ENCODE measurements around the gene PAX8.

Gene PAX8

DNA sequence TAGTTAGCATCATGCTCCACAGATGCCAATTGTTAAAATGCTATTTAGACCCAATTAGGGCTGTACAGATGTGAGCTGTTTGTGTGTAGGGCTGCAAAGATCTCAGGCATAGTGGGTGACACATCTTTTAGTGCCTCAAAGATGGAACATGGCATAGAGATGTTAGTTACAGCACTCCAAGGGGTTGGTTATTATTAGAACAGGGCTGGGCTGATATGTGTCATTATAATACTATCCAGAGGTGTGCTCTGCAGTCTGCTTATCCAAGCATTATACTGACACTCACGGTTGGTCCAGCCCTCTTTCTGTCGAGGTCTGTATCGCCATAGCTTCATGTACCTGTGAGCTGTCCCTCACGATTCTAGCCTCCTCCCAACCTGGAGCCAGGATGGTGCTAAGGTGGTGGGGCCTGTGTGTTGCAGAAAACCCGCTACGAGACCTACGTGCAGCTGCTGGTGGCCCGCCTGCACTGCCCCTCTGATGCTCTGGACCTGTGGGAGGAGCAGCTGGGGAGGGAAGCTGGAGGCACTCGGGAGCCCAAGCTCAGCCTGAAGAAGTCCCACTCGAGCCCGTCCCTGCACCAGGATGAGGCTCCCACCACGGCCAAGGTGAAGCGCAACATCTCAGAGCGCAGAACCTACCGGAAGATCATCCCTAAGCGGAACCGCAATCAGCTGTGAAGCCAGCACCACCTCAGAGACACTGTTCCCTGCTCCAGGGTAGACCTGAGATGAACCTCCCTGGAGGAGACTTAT, 77.8 kb downstream of the PAX8 start:
- DNase-seq, result no peak

DNA sequence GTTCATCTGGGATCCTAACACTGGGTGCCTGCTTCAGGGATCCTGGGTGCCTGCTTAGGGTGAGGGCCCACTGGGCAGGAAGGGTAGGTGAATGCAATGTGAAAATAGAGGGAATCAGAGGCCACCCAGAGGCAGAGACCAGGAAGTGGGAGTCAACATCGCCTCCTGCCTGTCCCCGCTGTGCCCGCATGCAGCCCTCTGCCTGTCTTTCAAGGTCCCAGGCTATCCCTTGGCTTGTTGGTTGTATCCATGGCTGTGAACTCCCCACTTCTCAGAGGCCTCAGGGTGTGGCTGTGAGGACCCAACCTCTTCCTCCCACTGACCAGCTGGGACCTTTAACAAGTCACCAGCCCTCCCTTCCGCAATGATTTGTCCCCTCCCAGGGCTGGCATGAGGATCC, 78.5 kb downstream of the PAX8 start:
- DNase-seq, result no peak

DNA sequence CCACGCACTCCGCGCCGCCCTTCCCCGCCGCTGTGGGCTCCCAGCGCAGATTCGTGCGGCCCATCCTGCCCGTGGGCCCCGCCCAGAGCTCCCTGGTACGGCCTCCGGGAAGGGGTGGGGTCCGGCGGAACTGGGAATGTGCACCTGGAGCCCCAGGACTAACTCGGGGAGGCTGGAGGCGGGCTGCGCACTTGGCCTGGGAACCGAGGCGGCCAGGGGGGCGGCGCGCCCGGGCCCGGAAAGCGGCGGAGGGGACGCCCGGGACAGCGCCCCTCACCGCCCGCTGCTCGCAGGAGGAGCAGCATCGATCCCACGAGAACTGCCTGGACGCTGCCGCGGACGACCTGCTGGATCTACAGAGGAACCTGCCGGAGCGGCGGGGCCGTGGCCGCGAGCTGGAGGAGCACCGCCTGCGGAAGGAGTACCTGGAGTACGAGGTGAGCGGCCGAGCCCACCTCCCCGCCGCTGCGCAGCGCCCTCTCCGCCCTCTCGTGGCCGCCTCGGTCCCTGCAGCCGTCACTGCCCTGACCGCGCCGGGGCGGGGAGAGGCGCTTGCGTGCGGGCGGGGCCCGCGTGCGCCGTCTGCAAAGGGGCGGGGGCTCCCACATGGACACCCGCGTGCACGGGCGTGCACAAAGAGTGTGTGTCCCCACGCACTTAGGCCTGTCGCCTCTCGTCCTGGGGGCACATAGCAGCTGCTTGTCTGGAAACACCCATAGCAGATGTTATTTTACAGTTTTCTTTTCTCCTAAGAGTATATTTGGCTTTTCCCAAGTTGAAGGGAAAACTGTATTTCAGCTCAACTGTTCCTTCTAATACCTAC, 79.7 kb downstream of the PAX8 start:
- DNase-seq, result no peak

DNA sequence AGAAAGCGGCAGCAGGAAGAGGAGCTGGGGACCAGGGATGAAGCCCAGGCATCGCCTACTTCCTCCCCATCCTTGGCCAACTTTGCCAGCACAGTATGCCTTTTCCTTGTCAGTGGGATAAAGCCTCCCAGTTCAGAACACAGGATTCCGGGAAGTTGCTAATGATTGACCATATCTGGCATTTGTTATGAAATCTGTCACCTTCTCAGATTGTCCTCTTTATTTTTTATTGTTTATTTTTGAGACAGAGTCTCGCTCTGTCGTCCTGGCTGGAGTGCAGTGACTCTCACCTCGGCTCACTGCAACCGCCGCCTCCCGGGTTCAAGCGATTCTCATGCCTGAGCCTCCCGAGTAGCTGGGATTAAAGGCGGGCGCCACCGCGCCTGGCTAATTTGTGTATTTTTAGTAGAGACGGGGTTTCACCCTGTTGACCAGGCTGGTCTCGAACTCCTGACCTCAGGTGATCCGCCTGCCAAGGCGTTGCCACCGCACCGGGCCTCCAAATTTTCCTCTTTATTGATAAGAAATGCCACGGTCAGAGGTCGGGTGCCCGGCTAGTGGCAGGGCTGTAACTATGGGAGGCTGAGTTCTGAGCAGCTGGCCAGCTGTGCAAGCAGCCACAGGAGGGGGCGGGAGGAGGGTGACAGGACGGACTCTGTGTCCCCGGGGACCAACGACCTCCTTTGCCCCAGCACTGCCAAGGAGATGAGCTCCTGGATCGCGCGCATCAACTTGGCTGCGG, 80.5 kb downstream of the PAX8 start:
- DNase-seq, result no peak

DNA sequence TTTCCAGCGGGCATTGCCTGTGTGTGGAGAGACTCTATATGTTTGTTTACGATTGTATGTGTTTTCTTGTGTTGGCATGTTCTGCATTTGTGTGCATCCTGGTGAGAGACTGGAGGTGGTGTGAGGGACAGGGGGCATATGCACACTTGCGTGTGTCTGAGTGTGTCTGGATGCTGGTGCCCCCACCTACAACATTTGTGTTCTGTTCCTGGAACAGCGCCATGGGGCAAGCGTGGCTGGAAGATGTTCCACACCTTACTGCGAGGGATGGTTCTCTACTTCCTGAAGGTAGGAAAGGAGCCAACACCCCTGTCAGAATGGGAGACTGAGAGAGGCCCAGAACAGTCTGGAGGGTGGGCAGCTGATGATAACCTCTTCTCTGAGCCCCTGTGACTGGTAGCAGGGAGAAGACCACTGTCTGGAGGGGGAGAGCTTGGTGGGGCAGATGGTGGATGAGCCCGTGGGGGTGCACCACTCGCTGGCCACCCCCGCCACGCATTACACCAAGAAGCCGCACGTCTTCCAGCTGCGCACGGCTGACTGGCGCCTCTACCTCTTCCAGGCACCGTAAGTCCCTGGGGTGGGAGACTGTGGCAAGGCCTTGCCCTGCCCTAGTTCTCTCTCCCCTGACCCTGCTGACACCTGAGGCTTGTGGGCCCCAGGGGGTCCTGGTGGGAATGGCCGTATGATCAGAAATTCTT, 81.2 kb downstream of the PAX8 start:
- DNase-seq, result no peak

DNA sequence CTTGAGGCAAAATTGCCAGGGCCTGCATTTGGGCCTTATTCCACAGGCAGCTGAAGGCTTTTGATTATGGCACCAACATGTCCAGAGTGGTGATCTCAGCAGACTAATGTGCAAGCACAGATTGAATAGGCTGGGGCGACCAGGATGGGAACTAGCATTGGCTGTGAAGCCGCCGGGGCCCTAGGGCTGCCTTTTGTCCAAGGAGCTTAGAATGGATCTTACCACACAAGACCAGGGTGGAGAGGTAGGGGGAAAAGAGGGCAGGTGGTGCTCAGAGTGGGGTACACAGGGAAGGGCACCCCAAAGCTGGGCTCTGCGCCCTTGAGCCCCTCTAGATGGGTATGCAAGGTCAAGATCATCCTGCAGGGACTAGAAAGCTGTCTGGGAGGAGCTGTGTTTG, 81.9 kb downstream of the PAX8 start:
- DNase-seq, result no peak

DNA sequence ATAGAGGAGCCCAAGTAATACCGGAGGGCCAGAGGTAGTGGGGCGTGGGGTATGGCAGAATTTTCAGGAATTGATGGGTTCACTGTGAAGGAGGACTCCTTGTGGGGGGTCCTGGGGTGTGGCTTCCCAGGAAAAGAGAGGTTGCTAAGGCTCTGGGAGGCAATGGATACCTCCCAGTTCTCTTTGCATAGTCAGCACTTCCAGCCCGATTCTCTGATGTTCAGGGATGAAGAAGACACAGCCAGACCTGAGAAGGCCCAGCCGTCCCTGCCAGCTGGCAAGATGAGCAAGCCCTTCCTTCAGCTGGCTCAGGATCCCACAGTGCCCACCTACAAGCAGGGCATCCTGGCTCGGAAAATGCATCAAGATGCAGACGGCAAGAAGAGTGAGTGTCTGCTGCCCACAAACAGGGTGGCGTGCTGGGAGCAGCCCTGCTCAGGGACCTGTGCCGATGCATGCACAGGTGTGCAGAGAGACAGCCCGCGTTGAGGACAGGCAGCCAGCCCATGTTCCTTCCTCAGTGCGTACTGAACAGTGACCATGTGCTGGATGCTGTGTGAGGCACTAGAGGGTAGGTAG, 82.7 kb downstream of the PAX8 start:
- DNase-seq, result no peak

DNA sequence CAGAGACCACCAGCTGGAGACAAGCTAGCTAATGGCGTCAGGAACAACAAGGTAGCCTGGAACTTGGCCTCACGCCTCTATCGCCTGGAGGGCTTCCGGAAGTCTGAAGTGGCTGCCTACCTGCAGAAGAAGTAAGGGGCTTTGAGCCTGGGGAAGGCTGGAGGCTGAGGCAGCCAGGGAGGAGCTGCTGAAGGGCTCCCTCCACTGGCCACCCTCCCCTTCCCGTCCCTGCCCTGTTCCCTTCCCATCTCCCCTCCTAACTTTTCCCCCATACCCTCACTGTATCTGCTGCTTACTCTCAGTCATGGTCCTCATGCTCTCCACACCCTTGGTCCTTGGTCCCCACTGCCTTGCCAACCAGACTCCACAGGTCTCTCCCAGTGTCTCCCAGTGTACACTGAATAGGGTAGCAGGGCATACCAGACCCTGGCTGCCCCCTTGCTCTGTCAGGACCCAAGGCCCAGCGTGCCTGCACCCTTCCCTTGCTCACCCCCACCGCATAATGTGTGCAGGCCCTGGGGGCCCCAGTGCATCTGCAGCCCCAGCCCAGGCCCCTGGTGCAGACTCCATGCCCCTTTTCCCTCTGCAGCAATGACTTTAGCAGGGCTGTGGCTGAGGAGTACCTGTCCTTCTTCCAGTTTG, 86.1 kb downstream of the PAX8 start:
- no peak for DNase-seq

DNA sequence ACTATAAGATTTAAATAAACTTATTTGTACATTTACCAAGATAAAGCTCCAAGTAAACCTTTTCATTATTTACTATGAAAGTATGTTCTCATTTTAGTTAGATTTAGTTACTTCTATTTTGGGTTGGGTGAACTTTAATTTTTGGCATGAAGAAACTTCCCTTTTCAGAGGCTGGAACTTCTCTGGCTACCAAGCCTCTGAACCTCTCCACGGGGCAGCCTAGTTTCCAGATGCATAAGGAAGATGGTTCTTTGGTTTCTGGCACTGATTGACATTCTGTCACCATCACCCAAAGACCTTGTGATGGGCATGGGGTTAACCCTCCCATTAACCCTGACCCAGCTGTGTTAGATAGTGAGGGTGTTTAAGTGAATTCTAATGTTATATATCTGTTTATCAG, 87.8 kb downstream of the PAX8 start:
- DNase-seq, result no peak

DNA sequence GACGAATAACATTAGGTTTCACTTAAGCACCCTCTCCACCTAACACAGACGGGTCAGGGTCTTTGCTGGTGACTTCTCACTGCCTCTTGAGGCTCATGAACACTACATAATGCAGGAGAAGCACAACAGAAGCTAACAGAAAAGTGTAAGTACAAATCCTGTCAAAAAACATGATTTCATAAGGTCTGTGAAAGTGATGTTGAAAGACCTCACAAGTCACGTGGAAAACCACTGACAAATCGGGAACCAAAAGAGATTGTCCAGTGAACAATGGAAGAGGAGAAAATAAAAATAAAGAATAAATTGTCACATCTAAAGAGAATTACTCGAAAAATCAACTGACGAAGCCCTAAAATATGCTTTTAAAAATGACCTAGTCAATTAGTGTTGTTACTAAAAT, 91.0 kb downstream of the PAX8 start:
- no peak for DNase-seq

DNA sequence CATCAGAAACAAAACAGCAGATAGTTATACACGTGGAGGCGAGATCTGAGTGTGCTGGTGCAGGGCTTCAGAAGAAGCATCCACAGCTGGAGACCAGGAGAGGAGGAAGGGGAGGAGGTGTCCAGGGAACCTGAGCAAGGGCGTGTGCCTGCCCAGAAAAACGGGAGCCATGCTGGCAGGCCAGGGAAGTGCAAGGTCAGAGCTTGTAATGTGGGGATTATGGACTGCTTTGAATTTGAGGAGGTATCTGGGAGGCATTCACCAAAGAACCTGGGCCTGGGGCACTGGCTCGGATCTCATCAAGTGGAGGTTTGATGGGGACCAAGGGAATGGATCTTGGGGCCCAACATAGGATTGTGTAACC, 92.3 kb downstream of the PAX8 start:
- no peak for DNase-seq

DNA sequence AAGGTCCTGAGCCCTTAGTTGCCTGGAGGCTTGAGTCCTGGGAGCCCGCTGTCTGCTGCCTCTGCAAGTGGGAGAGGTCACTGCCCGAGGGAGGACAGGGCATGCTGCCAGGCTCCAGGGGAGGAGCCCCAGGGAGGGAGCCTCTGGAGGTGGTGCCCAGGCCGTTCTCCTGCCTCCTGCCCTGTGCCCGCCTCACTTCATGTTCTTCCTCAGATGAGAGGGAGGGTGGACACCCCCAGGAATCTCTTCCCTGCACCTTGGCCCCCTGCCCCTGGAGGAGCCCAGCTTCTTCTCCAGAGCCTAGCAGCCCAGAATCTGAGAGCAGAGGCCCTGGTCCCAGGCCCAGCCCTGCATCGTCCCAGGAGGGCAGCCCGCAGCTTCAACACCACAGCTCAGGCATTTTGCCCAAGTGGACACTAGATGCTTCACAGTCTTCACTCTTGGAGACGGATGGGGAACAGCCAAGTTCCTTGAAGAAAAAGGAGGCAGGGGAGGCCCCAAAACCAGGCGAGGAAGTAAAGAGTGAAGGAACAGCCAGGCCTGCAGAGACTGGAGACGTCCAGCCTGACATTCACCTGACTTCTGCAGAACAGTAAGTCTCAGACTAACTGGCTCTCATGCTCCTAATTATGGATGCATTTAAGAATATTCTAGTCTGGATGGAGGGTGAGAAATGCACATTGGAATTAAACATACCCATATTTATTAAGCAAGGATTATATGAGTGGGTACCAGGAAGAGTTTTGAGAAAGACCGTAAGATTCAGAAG, 92.9 kb downstream of the PAX8 start:
- DNase-seq, result no peak

DNA sequence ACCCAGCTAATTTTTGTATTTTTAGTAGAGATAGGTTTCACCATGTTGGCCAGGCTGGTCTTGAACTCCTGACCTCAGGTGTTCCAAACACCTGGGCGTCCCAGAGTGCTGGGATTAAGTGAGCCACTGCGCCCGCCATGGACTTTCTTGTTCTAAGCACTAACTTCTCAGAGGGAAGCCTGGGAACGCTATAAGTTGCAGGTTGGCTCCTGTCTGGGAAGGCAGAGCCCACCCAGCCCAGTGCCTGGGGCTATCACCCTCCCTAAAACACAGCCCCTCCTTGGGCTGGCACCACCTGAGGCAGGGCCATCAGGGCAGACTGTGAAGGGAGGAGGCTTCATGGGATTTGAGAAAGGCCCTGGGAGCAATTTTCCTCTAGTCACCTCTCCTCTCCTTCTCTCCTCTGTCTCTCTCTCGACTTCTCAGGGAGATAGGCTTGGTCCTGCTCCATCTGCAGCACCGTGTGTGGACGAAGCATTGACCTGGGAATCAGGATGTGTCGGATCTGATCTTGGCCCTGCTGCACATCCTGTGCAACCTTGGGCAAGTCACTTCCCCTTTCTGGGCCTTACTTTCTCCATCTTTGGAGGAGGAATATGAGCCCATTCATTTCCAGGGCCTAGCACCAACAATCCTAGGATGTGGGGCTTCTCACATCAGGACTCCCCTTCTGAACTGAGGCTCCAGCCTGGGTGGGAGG, 94.0 kb downstream of the PAX8 start:
- DNase-seq, result no peak

DNA sequence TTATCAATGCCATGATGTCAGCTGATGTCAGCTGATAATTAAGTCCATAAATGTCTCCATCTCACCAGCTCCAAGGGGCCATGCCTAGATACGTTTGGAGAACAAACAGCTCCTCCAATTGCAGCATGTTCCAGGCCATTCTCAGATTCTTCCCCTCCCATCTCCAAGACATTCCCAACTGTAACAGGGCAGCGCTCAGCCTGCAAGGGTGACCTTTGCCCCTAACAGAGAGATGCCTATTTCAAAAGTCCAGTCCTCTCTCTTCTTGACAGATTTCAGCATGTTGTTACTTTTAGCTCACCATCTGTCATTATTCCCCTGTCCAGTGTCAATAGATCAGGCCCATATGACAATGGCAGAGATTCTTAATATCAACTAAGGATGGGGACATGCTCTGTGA, 95.0 kb downstream of the PAX8 start:
- no peak for DNase-seq

DNA sequence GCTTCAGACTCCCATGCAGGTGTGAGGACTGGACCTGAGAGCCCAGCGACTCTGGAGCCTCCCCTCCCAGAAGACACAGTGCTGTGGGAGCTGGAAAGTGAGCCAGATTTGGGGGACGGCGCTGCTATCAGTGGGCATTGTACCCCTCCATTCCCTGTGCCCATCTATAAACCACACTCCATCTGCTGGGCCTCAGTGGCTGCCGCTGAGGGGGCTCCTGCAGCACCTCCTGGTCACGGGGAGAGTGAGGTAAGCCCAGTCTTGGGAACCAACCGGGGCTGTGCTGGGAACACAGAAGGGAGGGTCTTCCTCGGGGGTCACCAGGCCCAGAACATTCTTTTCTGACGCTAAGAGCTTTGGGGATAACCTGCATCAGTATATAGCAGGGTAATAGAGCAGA, 95.5 kb downstream of the PAX8 start:
- no peak for DNase-seq

DNA sequence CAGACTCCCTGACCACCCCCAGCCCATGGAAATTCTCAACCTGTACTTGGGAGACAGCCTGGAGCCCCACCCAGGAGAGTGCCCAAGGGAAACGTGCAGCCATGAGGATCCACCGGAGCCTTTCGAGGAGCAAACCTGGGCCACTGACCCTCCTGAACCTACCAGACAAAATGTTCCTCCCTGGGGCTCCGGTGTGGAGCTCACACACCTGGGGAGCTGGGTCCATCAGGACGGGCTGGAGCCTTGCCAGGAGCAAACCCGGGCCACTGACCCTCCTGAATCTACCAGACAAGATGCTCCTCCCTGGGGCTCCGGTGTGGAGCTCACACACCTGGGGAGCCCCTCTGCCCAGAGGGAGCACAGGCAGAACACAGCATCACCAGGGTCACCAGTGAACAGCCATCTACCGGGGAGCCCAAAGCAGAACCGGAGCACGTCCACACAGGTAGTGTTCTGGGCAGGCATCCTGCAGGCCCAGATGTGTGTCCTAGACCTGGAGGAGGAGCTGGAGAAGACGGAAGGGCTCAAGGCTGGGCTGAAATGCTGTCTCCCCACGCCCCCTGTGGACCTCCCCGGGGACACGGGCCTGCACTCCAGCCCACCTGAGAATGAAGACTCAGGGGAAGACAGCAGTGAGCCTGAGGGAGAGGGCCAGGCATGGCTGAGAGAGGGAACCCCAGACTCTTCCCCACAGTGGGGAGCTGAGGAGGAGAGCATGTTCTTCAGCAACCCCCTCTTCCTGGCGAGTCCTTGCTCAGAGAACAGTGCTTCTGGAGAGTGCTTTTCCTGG, 96.1 kb downstream of the PAX8 start:
- DNase-seq, result no peak

DNA sequence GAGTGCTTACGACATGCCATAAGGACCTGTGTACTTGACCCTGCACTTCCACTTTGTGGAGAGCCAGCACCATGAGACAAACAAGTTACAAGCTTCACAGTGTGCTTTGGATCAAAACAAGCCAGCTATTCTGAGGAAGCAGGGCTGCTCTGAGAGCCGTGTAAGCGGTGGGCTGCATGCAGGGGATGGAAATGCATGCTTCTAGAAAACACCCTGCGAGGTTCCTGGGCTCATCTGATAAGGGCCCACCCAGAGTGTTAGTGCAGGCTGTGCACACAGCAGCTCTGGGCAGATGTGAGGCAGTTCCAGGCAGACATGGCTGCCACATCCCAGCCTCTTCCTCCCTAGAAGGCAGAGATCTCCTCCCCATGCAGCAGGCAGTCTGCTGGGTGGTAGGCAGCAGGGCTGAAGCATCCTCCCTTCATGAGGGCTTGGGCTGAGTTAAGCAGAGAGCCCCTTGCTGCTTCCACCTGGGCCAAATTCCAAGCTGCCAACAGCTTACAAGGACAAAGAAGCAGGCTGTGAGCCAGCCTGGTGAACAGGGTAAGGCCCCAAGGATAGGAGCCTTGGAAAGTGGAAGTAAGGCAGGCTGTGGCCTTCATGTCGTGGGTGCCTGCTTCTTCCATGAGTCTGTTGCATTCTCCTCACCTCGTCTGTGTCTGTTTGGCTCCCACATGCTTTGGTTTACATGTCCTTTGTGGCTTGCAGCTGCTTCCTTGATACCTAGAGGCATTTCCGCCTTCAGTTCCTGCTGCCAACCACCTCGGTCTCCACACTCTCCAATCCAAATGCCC, 97.3 kb downstream of the PAX8 start:
- no peak for DNase-seq

DNA sequence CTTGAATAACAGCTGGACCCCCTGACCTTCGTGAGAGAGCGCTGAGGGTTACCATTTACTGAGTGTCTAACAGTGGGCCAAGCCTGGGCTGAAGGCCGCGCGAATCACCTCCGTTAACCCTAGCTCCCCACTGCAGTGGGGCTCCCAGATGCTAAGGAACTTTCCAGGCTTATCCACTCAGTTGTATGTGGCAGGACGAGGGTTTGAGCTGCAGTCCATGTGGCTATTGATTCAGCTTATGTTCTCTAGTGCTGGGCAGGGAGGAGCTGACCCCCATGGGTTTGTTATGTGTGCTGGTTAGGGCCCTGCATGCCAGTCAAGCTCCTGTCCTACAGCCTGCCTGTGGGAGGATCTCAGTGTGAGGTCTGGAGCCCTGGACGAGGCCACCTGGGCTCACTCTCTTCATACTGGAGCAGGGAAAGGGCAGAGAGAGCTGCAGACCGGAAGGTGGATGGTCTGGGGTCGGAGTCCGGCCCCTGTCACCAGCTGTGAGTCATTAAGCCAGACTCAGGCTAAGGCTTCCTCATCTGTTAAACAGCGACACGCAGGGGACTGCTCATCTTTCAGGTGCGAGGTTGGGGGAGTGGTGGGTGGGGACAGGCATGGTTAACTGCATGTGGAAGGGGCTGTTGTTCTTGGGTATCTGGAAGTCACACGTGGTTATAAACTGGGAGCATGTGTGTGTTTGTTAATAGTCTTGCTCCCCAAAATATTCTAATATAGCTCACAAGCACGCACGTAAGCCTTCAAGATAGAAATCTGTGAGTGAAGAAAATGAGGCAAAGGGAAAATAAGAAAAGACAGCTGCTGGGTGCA, 98.4 kb downstream of the PAX8 start:
- DNase-seq, result no peak
